Measurements from ENCODE around the gene DDI1. TPM values are rescaled to one million over a fixed set of nuclear protein-coding genes. Genes with fewer than 3 reads are reported as not detected.

DDI1 gene
- total RNA-seq, 2 experiments from 2014 or later = not detected

GRCh38 chr11:104064034-104064630, 27.7 kb downstream of the DDI1 start:
- H3K4me1 Mint-ChIP-seq (ENCODE audit: low read depth) = no peaks in the 10 kb centered on the region
- H3K36me3 Mint-ChIP-seq (ENCODE audit: low read depth) = no peaks in the 10 kb centered on the region
- H3K27me3 Mint-ChIP-seq (ENCODE audit: low read depth) = no peaks in the 10 kb centered on the region
- no peaks in the 10 kb centered on the region for H3K9me3 Mint-ChIP-seq
- no peak overlapping the region for H3K27ac Mint-ChIP-seq
- intact Hi-C loops (cut with micrococcal nuclease) = no loop called here
- CTCF ChIA-PET = no interaction called here
- no peak overlapping the region for H3K4me3 Mint-ChIP-seq
- DNase-seq = no peak

GRCh38 chr11:104067534-104067933, 31.1 kb downstream of the DDI1 start:
- Mint-ChIP-seq H3K9me3 (no peaks in the 10 kb centered on the region), H3K27ac (no peak overlapping the region), H3K4me1 (ENCODE audit: low read depth) (no peaks in the 10 kb centered on the region), H3K4me3 (no peak overlapping the region), H3K27me3 (ENCODE audit: low read depth) (no peaks in the 10 kb centered on the region), H3K36me3 (ENCODE audit: low read depth) (no peaks in the 10 kb centered on the region)
- CTCF ChIA-PET = no interaction called here
- DNase-seq = no peak
- intact Hi-C loops (cut with micrococcal nuclease) = no loop called here

GRCh38 chr11:104073950-104074705, 37.7 kb downstream of the DDI1 start:
- DNase-seq = no peak
- Mint-ChIP-seq H3K27ac (no peak overlapping the region), H3K36me3 (ENCODE audit: low read depth) (no peaks in the 10 kb centered on the region), H3K9me3 (no peaks in the 10 kb centered on the region), H3K4me3 (no peak overlapping the region), H3K4me1 (ENCODE audit: low read depth) (no peaks in the 10 kb centered on the region), H3K27me3 (ENCODE audit: low read depth) (peaks cover 5% of the 10 kb centered on the region)
- CTCF ChIA-PET = no interaction called here
- intact Hi-C loops (cut with micrococcal nuclease) = no loop called here

GRCh38 chr11:104075091-104075490, 38.7 kb downstream of the DDI1 start:
- H3K36me3 Mint-ChIP-seq (ENCODE audit: low read depth) = no peaks in the 10 kb centered on the region
- no peak overlapping the region for H3K27ac Mint-ChIP-seq
- no peak overlapping the region for H3K4me3 Mint-ChIP-seq
- H3K4me1 Mint-ChIP-seq (ENCODE audit: low read depth) = no peaks in the 10 kb centered on the region
- intact Hi-C loops (cut with micrococcal nuclease) = no loop called here
- DNase-seq = no peak
- peaks cover 5% of the 10 kb centered on the region for H3K27me3 Mint-ChIP-seq (ENCODE audit: low read depth)
- CTCF ChIA-PET = no interaction called here
- H3K9me3 Mint-ChIP-seq = no peaks in the 10 kb centered on the region

- H3K27me3 Mint-ChIP-seq (ENCODE audit: low read depth) = peaks cover 5% of the 10 kb centered on the region
These were observed 39.3 kb downstream of the DDI1 start for GRCh38 chr11:104075706-104076105.

GRCh38 chr11:104076455-104076854, 40.0 kb downstream of the DDI1 start:
- no peak overlapping the region for H3K4me3 Mint-ChIP-seq
- CTCF ChIA-PET = no interaction called here
- H3K9me3 Mint-ChIP-seq = no peaks in the 10 kb centered on the region
- no peaks in the 10 kb centered on the region for H3K4me1 Mint-ChIP-seq (ENCODE audit: low read depth)
- H3K36me3 Mint-ChIP-seq (ENCODE audit: low read depth) = no peaks in the 10 kb centered on the region
- no peak overlapping the region for H3K27ac Mint-ChIP-seq
- H3K27me3 Mint-ChIP-seq (ENCODE audit: low read depth) = peaks cover 5% of the 10 kb centered on the region
- intact Hi-C loops (cut with micrococcal nuclease) = no loop called here
- DNase-seq = no peak

More at GRCh38 chr11:104075706-104076105, 39.3 kb downstream of the DDI1 start:
- no peaks in the 10 kb centered on the region for H3K9me3 Mint-ChIP-seq
- CTCF ChIA-PET = no interaction called here
- no peaks in the 10 kb centered on the region for H3K36me3 Mint-ChIP-seq (ENCODE audit: low read depth)
- H3K4me1 Mint-ChIP-seq (ENCODE audit: low read depth) = no peaks in the 10 kb centered on the region
- intact Hi-C loops (cut with micrococcal nuclease) = no loop called here
- H3K4me3 Mint-ChIP-seq = no peak overlapping the region
- no peak overlapping the region for H3K27ac Mint-ChIP-seq
- DNase-seq = no peak

- Mint-ChIP-seq H3K27ac (no peak overlapping the region), H3K36me3 (ENCODE audit: low read depth) (no peaks in the 10 kb centered on the region), H3K4me3 (no peak overlapping the region), H3K4me1 (ENCODE audit: low read depth) (no peaks in the 10 kb centered on the region), H3K9me3 (no peaks in the 10 kb centered on the region), H3K27me3 (ENCODE audit: low read depth) (peaks cover 5% of the 10 kb centered on the region)
- no peak for DNase-seq
- CTCF ChIA-PET = no interaction called here
- intact Hi-C loops (cut with micrococcal nuclease) = no loop called here
These were observed 41.8 kb downstream of the DDI1 start for GRCh38 chr11:104078245-104078644.

GRCh38 chr11:104078995-104079394, 42.6 kb downstream of the DDI1 start:
- intact Hi-C loops (cut with micrococcal nuclease) = no loop called here
- H3K4me1 Mint-ChIP-seq (ENCODE audit: low read depth) = no peaks in the 10 kb centered on the region
- no peak overlapping the region for H3K27ac Mint-ChIP-seq
- peaks cover 5% of the 10 kb centered on the region for H3K27me3 Mint-ChIP-seq (ENCODE audit: low read depth)
- CTCF ChIA-PET = no interaction called here
- no peaks in the 10 kb centered on the region for H3K36me3 Mint-ChIP-seq (ENCODE audit: low read depth)
- H3K4me3 Mint-ChIP-seq = no peak overlapping the region
- H3K9me3 Mint-ChIP-seq = no peaks in the 10 kb centered on the region
- DNase-seq = no peak

GRCh38 chr11:104086621-104087020, 50.2 kb downstream of the DDI1 start:
- H3K4me3 Mint-ChIP-seq = no peak overlapping the region
- H3K4me1 Mint-ChIP-seq (ENCODE audit: low read depth) = no peaks in the 10 kb centered on the region
- no peaks in the 10 kb centered on the region for H3K36me3 Mint-ChIP-seq (ENCODE audit: low read depth)
- CTCF ChIA-PET = no interaction called here
- no peak overlapping the region for H3K27ac Mint-ChIP-seq
- no peak for DNase-seq
- H3K9me3 Mint-ChIP-seq = no peaks in the 10 kb centered on the region
- intact Hi-C loops (cut with micrococcal nuclease) = no loop called here
- H3K27me3 Mint-ChIP-seq (ENCODE audit: low read depth) = no peaks in the 10 kb centered on the region

Other genes starting within 250 kb of the DDI1 start
- gene PDGFD, start 127.5 kb downstream of the DDI1 start, total RNA-seq = not detected